Measurements from ENCODE around the gene CEP95. TPM values are rescaled to one million over a fixed set of nuclear protein-coding genes. Genes with fewer than 3 reads are reported as not detected.
A peak's percentile ranks its signal among the peaks of the same experiment; 100 is the strongest.

Gene CEP95
- total and polyA plus RNA-seq, 10 of the 15 experiments (the other 5 are each of a cell fraction or from before 2014, with no cell fraction given), result 17.7 to 54.9 (median 29.6) TPM

- Histone ChIP-seq H4K20me1 (ENCODE audit: control insufficient read depth, insufficient read depth) (peaks cover 10% of the 10 kb centered on the region), H3K9ac (ENCODE audit: control insufficient read depth, insufficient read depth, low read length) (peak overlapping the region; percentile 100), H3K27me3 (replicated peaks in 1 of 2; ENCODE audit: control insufficient read depth in 2 of 2, insufficient read depth in 2 of 2, low read length in 1 of 2) (no peaks in the 10 kb centered on the region), H3K36me3 (ENCODE audit: control insufficient read depth in 2 of 2, insufficient read depth in 2 of 2, low read length in 1 of 2) (peaks cover 14 to 44% of the 10 kb centered on the region in 2 experiments), H3K4me3 (peak overlapping the region; percentile 100), H2AFZ (ENCODE audit: control insufficient read depth, low read depth, low read length) (no peak overlapping the region), H3K4me1 (ENCODE audit: control insufficient read depth, insufficient read depth, low read length) (peaks cover 7% of the 10 kb centered on the region; the same call in 1 of the 2 replicates), H3K27ac (ENCODE audit: control insufficient read depth, insufficient read depth) (peak overlapping the region; percentile 100; the same call in 1 of the 2 replicates), H3K9me3 (replicated peaks; ENCODE audit: control insufficient read depth, insufficient read depth, low read length) (no peaks in the 10 kb centered on the region), H3K4me2 (ENCODE audit: control insufficient read depth, insufficient read depth) (peak overlapping the region; percentile 74), H3K79me2 (ENCODE audit: control insufficient read depth, insufficient read depth, low read length) (peaks cover 83% of the 10 kb centered on the region)
- ATAC-seq, result no peak
- no peak for TF ChIP-seq BHLHE40 (IDR thresholded peaks at IDR 0.05; ENCODE audit: borderline replicate concordance in 1 of 2, low read depth in 2 of 2, low read length in 1 of 2)
- TF ChIP-seq SMAD1 (IDR thresholded peaks at IDR 0.05; ENCODE audit: low read depth, partially characterized antibody), result no peak
- no peak for TF ChIP-seq GABPA (IDR thresholded peaks at IDR 0.05; ENCODE audit: low read depth)
- 0 out of 2 replicates have a peak, but pooled peaks have one; percentile 12 for TF ChIP-seq POLR2A (IDR thresholded peaks at IDR 0.05; ENCODE audit: low read depth, low read length)
- BruUV-seq (replicated peaks), result TSS peak; percentile 34
- FAIRE-seq, result no peak
- RAD21 ChIA-PET (ENCODE audit: unreplicated experiment), result interaction anchor here (1.0 to 2.1 kb wide), 4 partner anchors 7 to 145 kb away, joined by 4 to 7 read pairs (median 5); partner anchors contain the start of gene POLG2
- DNase-seq (ENCODE audit: low read depth, low spot score), result no peak
- POLR2A ChIA-PET, result interaction anchor here (1.5 to 3.0 kb wide), 3 partner anchors 7 to 359 kb away, joined by 4 to 64 read pairs (median 6); partner anchors contain the start of gene POLG2
- in situ Hi-C loops (cut with MboI), result loop anchor here (10.0 kb wide), 2 partner anchors 141 to 659 kb away; partner anchors contain the start of gene SMARCD2
- SMC1A ChIA-PET (ENCODE audit: uncharacterized antibody, unreplicated experiment), result interaction anchor here (0.6 to 2.9 kb wide), 12 partner anchors 8 to 147 kb away, joined by 3 to 25 read pairs (median 3); partner anchors contain the start of gene POLG2
- CTCF ChIA-PET, result interaction anchor here (0.8 to 17.7 kb wide), 5 partner anchors 10 to 99 kb away, joined by 3 to 350 read pairs (median 4); partner anchors contain the start of gene POLG2
- 25% methylated on average over 7 of the region's 7 CpGs for WGBS (ENCODE audit: insufficient coverage, insufficient replicate concordance, low lambda C conversion rate, missing lambda C conversion rate)
- intact Hi-C loops (cut with micrococcal nuclease; ENCODE audit: unreplicated experiment), result no loop called here
Observed at GRCh38 chr17:64503821-64504768, 2.7 kb upstream of the CEP95 start.

Measured in GM12878 (cell line).